RPMI7951 (cell line): Measurements from ENCODE around the gene NRXN3. TPM values are rescaled to one million over a fixed set of nuclear protein-coding genes. Genes with fewer than 3 reads are reported as not detected.
"Not testable (repeated sequence)": the region's sequence is repeated elsewhere in the genome, so short reads cannot be mapped to it uniquely, and the experiment has no call there.

Experiments
- DNase-seq: peaks from one replicate; pipeline ENCODE4 v3.0.0-alpha.2; 2012; ENCODE audit warnings: low read depth
- total RNA-seq: library from RNA; depleted of rRNA; stranded (reverse); fragments of >200 nt; shearing (Covaris generic); gene quantifications from 2 replicates; pipeline ENCODE4 v1.2.3, GENCODE V29; 2014

The NRXN3 gene
- total RNA-seq, 1 experiment from 2014 or later: 0.24 TPM

- DNase-seq: no peak
Measured at GRCh38 chr14:79057333-79057732, 887.2 kb downstream of the NRXN3 start.

GRCh38 chr14:79062226-79062625, 892.1 kb downstream of the NRXN3 start:
- DNase-seq: no peak

GRCh38 chr14:79064214-79064613, 894.0 kb downstream of the NRXN3 start:
- no peak for DNase-seq

- no peak for DNase-seq
Measured at GRCh38 chr14:79074510-79074909, 904.3 kb downstream of the NRXN3 start.

- no peak for DNase-seq
Measured at GRCh38 chr14:79076428-79076827, 906.3 kb downstream of the NRXN3 start.

- DNase-seq: no peak
Measured at GRCh38 chr14:79077096-79077495, 906.9 kb downstream of the NRXN3 start.

GRCh38 chr14:79080040-79080439, 909.9 kb downstream of the NRXN3 start:
- no peak for DNase-seq

- DNase-seq: no peak
Measured at GRCh38 chr14:79082883-79083282, 912.7 kb downstream of the NRXN3 start.

GRCh38 chr14:79083356-79083755, 913.2 kb downstream of the NRXN3 start:
- DNase-seq: no peak

GRCh38 chr14:79084861-79085260, 914.7 kb downstream of the NRXN3 start:
- no peak for DNase-seq

GRCh38 chr14:79089576-79089975, 919.4 kb downstream of the NRXN3 start:
- no peak for DNase-seq

- DNase-seq: no peak
Measured at GRCh38 chr14:79090641-79091180, 920.5 kb downstream of the NRXN3 start.

GRCh38 chr14:79091381-79091963, 921.3 kb downstream of the NRXN3 start:
- no peak for DNase-seq

GRCh38 chr14:79093531-79093930, 923.4 kb downstream of the NRXN3 start:
- no peak for DNase-seq

- no peak for DNase-seq
Measured at GRCh38 chr14:79094951-79095350, 924.8 kb downstream of the NRXN3 start.

GRCh38 chr14:79096811-79097210, 926.6 kb downstream of the NRXN3 start:
- no peak for DNase-seq

- no peak for DNase-seq
Measured at GRCh38 chr14:79098324-79098723, 928.2 kb downstream of the NRXN3 start.

- no peak for DNase-seq
Measured at GRCh38 chr14:79100578-79100977, 930.4 kb downstream of the NRXN3 start.

- DNase-seq: no peak
Measured at GRCh38 chr14:79101388-79101787, 931.2 kb downstream of the NRXN3 start.

- no peak for DNase-seq
Measured at GRCh38 chr14:79103764-79104163, 933.6 kb downstream of the NRXN3 start.

GRCh38 chr14:79110564-79110963, 940.4 kb downstream of the NRXN3 start:
- DNase-seq: not testable (repeated sequence)

GRCh38 chr14:79111987-79112501, 941.9 kb downstream of the NRXN3 start:
- no peak for DNase-seq

GRCh38 chr14:79117561-79117960, 947.4 kb downstream of the NRXN3 start:
- DNase-seq: no peak

- DNase-seq: no peak
Measured at GRCh38 chr14:79118291-79118690, 948.1 kb downstream of the NRXN3 start.
